GM13977 (cell line): ENCODE measurements around the gene RYR3.
"Not testable (repeated sequence)": the region's sequence is repeated elsewhere in the genome, so short reads cannot be mapped to it uniquely, and the experiment has no call there.

Source experiments
- DNase-seq: peaks from one replicate; pipeline ENCODE4 v3.0.0; 2012; ENCODE audit warnings: low spot score
- CTCF ChIP-seq: IDR thresholded peaks from 2 replicates; pipeline ENCODE4 v1.5.1; 2012; ENCODE audit warnings: mild to moderate bottlenecking, control low read depth; ENCODE audit not compliant: insufficient read depth; ENCODE audit errors: extremely low read depth, missing control alignments
- in situ Hi-C: fragments of 300-500 bp; cut with MboI; formaldehyde crosslinking; loops from one replicate; pipeline ENCODE4 v1.12.0; 2022; ENCODE audit warnings: low sequenced_read_pairs, low pct_unique_long_range_greater_than_20kb, mixed read lengths, inconsistent platforms; ENCODE audit not compliant: unreplicated experiment

RYR3 gene

GRCh38 chr15:33567652-33568051 lies 256.9 kb downstream of the RYR3 start:
- in situ Hi-C loops, result no loop called here
- no peak for TF ChIP-seq CTCF

DNA sequence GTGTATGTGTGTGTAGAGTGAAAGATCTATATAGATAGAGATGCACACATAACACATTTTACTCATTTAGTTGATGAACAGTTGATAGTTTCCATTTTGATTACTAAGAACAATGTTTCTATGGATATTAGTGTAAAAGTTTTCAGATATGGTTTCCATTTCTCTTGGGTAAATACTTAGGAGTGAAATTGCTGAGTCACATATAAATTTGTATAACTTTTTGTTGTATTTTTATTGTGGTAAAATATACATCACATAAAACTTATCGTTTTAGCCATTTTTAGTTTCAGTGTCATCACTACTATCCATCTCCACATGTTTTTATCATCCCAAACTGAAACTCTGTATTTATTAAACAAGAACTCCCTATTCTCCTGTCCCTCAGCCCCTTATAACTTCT lies 258.3 kb downstream of the RYR3 start:
- no peak for TF ChIP-seq CTCF
- in situ Hi-C loops, result no loop called here

More at GRCh38 chr15:33567652-33568051, 256.9 kb downstream of the RYR3 start:
- DNase-seq, result no peak

DNA sequence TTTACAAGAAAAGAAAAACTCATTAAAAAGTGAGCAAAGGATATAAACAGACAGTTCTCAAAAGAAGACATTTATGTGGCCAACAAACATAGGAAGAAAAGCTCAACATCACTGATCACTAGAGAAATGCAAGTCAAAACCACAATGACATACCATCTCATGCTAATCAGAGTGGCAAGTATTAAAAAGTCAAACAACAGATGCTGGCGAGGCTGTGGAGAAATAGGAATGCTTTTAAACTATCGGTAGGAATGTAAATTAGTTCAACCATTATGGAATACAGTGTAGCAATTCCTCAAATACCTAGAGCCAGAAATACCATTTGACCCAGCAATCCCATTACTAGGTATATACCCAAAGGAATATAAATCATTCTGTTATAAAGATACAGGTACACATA lies 267.1 kb downstream of the RYR3 start:
- in situ Hi-C loops, DNase-seq: not testable (repeated sequence)

More for the DNA sequence above, 258.3 kb downstream of the RYR3 start:
- DNase-seq, result no peak

DNA sequence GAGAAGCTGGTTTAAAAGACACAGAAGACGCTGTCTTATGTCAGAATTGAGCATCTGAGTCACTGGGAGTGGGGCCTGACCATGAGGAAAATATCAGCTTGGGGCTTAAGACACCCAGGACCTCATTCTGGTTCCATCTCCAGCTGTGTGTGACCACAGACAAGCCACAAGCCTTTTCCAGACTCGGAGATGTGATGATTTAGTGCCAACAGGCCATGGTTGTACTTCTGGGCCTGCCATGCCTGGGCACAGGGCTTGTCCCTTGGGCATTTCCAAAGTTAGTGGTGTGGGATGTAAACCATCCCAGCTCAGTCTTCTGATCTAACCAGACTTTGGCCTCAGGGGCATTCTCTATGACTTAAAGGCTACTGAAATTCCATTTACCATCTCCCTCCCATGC lies 269.8 kb downstream of the RYR3 start:
- no peak for DNase-seq
- no peak for TF ChIP-seq CTCF
- in situ Hi-C loops, result no loop called here

DNA sequence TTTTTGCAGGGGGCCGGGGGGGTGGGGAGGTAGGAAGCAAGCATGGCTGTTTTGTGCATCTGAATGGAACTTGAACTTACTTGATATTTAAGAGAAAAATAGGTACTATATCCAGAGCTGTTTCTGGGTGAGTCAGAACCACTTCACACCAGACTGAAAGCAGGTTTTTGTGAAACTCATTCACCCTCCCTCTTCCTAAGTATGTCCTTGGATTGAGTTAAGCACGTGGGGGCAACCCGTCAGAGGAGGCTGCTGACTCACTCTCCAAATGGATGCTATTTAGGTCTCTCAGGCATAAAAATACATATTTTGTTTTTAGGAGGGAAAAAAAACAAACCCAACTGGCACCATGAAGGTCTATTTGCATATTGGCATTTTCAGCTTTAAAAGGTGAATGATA lies 270.3 kb downstream of the RYR3 start:
- in situ Hi-C loops, result no loop called here
- DNase-seq, result no peak
- TF ChIP-seq CTCF, result no peak

DNA sequence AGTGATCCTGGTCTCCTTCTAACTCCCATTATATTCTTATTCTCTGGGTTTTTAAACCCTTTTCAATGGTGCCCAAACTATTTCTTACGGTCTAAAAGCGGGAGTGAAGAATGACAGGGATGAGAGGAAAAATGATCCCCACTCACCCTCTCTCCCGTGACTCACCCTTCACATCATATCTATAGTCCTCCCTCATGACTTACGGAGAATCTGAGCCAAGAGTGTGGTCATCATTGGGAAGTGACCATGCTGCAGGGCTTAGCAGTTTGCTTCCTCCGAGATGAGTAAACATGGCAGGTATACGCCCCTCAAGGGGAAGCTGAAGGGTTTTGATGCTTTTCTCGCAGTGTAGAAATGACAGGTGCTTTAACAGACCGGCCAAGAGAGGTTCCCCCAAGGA lies 274.0 kb downstream of the RYR3 start:
- TF ChIP-seq CTCF, result no peak
- no peak for DNase-seq
- in situ Hi-C loops, result no loop called here

GRCh38 chr15:33586786-33587697 lies 276.3 kb downstream of the RYR3 start:
- in situ Hi-C loops, result no loop called here
- TF ChIP-seq CTCF, result no peak
- no peak for DNase-seq
